Measurements from ENCODE around the gene PIGZ. TPM values are rescaled to one million over a fixed set of nuclear protein-coding genes. Genes with fewer than 3 reads are reported as not detected.

PIGZ gene
- total RNA-seq, 4 donors from 2014 or later = 0.29 to 21.5 (median 2.3) TPM

DNA sequence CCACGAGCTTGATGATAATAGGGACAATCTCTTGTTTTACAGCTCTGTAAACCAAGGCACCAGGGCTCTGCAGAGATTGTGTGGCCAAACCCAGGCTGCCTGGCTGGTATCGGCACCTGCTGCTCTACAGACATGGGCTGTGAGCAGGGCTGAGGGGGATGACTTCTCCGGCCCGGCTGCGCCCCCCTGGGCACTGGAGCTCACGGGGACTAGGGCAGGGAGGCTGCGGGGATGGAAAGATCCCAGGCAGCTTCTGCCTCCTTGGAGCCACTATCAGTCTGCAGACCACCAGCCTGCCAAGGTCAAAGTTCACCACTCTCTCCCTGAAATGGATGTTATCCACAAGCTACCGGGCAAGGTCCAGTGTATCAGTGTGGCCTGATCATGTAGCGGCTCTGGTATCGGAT lies 22.0 kb upstream of the PIGZ start:
- Histone ChIP-seq H3K4me1 (no peaks in the 10 kb centered on the region), H3K27me3 (no peaks in the 10 kb centered on the region), H3K4me3 (no peak overlapping the region), H3K27ac (no peak overlapping the region), H3K36me3 (no peaks in the 10 kb centered on the region), H3K9me3 (no peaks in the 10 kb centered on the region)
- intact Hi-C loops (cut with DNase I; ENCODE audit: low total_unique reads) = no loop called here
- no peak for DNase-seq
- TF ChIP-seq POLR2A (IDR thresholded peaks at IDR 0.05) = no peak
- TF ChIP-seq, protein P1, sequence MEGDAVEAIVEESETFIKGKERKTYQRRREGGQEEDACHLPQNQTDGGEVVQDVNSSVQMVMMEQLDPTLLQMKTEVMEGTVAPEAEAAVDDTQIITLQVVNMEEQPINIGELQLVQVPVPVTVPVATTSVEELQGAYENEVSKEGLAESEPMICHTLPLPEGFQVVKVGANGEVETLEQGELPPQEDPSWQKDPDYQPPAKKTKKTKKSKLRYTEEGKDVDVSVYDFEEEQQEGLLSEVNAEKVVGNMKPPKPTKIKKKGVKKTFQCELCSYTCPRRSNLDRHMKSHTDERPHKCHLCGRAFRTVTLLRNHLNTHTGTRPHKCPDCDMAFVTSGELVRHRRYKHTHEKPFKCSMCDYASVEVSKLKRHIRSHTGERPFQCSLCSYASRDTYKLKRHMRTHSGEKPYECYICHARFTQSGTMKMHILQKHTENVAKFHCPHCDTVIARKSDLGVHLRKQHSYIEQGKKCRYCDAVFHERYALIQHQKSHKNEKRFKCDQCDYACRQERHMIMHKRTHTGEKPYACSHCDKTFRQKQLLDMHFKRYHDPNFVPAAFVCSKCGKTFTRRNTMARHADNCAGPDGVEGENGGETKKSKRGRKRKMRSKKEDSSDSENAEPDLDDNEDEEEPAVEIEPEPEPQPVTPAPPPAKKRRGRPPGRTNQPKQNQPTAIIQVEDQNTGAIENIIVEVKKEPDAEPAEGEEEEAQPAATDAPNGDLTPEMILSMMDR (IDR thresholded peaks at IDR 0.05) = no peak

DNA sequence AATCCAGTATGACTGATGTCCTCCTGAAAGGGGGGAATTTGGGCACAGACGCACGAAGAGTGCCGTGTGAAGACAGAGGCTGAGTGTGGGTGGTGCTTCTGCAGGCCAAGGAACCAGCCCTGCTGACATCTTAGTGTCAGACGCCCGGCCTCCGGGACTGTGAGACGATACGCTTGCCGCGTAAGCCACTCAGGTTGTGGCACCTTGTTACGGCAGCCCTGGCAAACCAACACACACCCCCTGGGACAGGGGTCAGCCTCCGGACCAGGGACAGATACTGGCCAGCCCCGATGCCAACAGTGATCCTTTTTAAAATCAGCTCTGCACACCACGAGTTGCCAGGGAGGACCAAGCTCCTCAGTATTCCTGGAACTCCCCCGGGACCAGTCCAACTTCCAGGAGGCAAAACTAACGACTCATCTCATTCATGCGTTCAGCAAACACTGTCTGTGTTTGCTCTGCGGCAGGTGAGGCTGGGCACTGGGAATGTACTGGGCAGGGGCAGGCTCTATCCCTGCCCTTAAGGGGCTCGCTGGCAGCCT lies 21.2 kb upstream of the PIGZ start:
- H3K27me3 ChIP-seq = no peaks in the 10 kb centered on the region
- DNase-seq = no peak
- TF ChIP-seq POLR2A (IDR thresholded peaks at IDR 0.05) = no peak
- TF ChIP-seq, protein P1 (IDR thresholded peaks at IDR 0.05) = no peak
- H3K36me3 ChIP-seq = no peaks in the 10 kb centered on the region
- intact Hi-C loops (cut with DNase I; ENCODE audit: low total_unique reads) = no loop called here
- H3K4me1 ChIP-seq = no peaks in the 10 kb centered on the region
- no peak overlapping the region for H3K4me3 ChIP-seq
- no peak overlapping the region for H3K27ac ChIP-seq
- H3K9me3 ChIP-seq = no peaks in the 10 kb centered on the region

DNA sequence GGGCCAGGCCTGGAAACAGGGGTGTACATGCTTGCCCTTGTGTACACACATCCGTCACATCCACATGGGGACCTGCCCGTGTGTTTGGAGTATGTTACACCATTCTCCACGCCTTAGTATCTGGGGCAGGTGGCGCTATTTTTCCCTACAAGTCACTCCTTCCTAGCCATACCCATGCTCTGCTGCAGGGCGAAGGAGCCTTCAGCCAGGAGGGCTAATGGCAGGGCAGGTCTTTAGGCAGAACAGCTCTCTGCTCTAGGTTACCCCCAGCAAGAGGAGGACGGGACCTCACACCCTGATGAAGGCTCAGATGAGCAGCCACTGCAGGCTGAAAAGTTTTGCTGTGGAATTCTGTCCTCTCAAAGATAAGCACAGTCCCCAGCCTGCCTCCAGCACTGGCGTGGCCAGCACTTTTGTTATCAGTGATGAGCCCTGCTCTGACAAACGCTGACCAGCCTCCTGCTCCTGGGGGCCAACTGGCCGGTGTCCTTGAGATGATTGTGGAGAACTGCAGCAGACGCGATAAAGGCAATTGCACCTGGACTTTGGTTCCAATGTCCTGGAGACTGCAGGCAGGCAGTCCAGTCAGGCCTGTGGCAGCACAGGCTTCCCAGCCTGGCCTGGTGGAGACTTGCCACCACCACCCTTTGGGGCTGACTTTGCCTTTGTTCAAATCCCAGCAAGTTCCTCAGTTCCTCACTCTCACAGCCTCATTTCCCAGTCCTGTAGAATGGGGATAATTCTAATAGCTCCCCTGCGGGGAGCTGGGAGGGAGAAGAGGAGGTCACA lies 19.8 kb upstream of the PIGZ start:
- Histone ChIP-seq H3K27ac (no peak overlapping the region), H3K9me3 (no peaks in the 10 kb centered on the region), H3K36me3 (no peaks in the 10 kb centered on the region), H3K4me1 (no peaks in the 10 kb centered on the region), H3K27me3 (no peaks in the 10 kb centered on the region), H3K4me3 (no peak overlapping the region)
- DNase-seq = no peak
- TF ChIP-seq, protein P1 (IDR thresholded peaks at IDR 0.05) = no peak
- no peak for TF ChIP-seq POLR2A (IDR thresholded peaks at IDR 0.05)
- intact Hi-C loops (cut with DNase I; ENCODE audit: low total_unique reads) = no loop called here

DNA sequence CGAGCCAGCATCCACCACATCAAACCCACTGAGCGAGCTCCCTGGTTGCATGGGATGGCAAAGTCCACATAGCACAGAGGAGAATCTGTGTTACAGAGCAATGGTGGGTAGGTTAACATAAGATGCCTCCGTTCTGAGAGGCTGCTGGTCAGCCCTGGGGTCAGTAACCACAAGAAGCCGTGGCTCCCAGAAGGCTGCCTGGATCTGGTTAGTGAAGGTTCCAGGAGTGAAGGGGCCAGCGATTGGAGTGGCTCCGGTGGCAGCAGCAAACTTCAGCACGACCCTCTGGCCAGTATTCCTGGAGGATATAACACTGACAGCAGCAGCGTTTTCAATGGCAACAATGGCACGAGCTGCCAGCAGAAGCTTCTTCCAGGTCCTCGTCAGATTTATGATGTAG lies 18.4 kb upstream of the PIGZ start:
- no peak for DNase-seq
- intact Hi-C loops (cut with DNase I; ENCODE audit: low total_unique reads) = no loop called here
- Histone ChIP-seq H3K4me3 (no peak overlapping the region), H3K27me3 (no peaks in the 10 kb centered on the region), H3K27ac (no peak overlapping the region), H3K36me3 (no peaks in the 10 kb centered on the region), H3K4me1 (no peaks in the 10 kb centered on the region), H3K9me3 (peaks cover 0 to 2% of the 10 kb centered on the region in 2 donors)
- TF ChIP-seq, protein P1 (IDR thresholded peaks at IDR 0.05) = no peak
- TF ChIP-seq POLR2A (IDR thresholded peaks at IDR 0.05) = no peak

Measured in uterus (tissue), 4 donors.